Measurements from ENCODE around the gene ECE2. TPM values are rescaled to one million over a fixed set of nuclear protein-coding genes. Genes with fewer than 3 reads are reported as not detected.
A peak's percentile ranks its signal among the peaks of the same experiment; 100 is the strongest.

Gene ECE2
- total RNA-seq, 1 experiment from 2014 or later: not detected

DNA sequence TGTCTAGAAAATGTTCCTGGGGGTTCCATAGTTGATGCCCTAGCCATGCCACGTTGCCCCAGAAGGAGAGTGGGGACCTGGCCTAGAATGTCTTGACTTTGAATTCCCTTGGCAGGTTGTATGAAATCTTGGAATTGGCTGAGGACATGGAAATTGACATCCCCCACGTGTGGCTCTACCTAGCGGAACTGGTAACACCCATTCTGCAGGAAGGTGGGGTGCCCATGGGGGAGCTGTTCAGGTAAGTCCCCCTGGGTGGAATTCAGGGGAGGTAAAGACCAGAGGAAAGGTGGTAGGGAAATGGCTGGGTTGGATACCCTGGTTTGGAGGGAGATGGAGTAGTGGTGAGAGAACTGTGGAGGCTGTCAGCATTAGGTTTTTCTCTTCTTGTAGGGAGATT is 52.7 kb downstream of the ECE2 start:
- CTCF ChIA-PET: no interaction called here

DNA sequence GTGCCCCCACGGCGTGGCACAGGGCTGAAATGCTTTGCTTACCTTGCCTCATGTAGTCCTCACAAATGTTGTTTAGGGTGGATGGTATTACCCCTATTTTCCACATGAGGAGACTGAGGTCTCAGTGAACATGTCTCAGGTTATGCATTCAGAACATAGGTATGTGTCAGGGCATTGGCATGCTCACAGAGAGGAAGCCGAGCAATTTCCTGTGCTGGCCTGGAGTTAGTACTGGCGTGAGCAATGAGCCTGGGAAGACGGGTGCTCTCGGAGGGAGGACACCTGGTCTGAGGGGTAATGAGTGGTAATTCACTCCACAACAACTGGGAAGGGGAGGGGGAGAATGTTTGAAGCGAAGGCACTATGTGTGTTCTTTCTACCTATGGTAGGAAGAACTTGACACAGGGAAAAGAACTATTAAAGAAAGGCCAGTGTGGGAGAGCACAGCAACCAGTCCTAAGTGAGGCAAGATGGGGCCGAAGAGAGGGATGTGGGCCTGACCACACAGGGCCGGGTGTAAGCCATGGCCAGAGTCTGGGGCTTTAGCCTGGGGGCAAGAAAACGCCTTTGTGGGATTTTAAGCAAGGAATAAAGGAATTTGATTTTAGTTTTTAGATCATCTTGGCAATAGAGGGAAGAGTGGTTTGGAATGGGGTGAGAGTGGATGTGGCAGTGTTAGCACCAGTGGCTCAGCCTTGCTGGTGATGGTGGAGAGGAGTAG is 56.7 kb downstream of the ECE2 start:
- no peak for TF ChIP-seq EZH2phosphoT487 (IDR thresholded peaks at IDR 0.05; ENCODE audit: borderline replicate concordance, low read length)
- TF ChIP-seq CTCF (conservative IDR thresholded peaks at IDR 0.05; ENCODE audit: low read depth, low read length): no peak
- no peak for TF ChIP-seq EZH2 (IDR thresholded peaks at IDR 0.05; ENCODE audit: low read length, unreplicated experiment)
- ChIA-PET CTCF (no interaction called here), POLR2A (ENCODE audit: unreplicated experiment) (no interaction called here)
- H2AFZ ChIP-seq (ENCODE audit: low read length): no peak overlapping the region
- H3K79me2 ChIP-seq (ENCODE audit: low read length): peaks cover 31% of the 10 kb centered on the region
- H3K4me2 ChIP-seq (ENCODE audit: low read length): peak overlapping the region; percentile 46
- no peaks in the 10 kb centered on the region for H4K20me1 ChIP-seq (ENCODE audit: low read length)
- H3K27ac ChIP-seq (ENCODE audit: low read length): peak overlapping the region; percentile 95
- peaks cover 58% of the 10 kb centered on the region for H3K36me3 ChIP-seq (ENCODE audit: low read depth, low read length)
- no peaks in the 10 kb centered on the region for H3K27me3 ChIP-seq (ENCODE audit: low read length)
- peaks cover 28% of the 10 kb centered on the region for H3F3A ChIP-seq (ENCODE audit: low read length, unreplicated experiment)
- H3K9ac ChIP-seq (ENCODE audit: low read length): peak overlapping the region; percentile 53
- peaks cover 61% of the 10 kb centered on the region for H3K4me1 ChIP-seq (ENCODE audit: insufficient read depth, low read length)
- ATAC-seq (peak; percentile 47), DNase-seq (peak; percentile 94)
- H3K4me3 ChIP-seq (ENCODE audit: low read length): no peak overlapping the region
- BruUV-seq (replicated peaks): no TSS peak
- intact Hi-C loops (cut with micrococcal nuclease): loop anchor here (1.0 kb wide), 1 partner anchor 12 kb away; no protein-coding TSS in a partner anchor
- no peaks in the 10 kb centered on the region for H3K9me3 ChIP-seq (ENCODE audit: low read length)
- no peaks in the 10 kb centered on the region for H3K9me2 ChIP-seq (replicated peaks; ENCODE audit: low read length)

More for the DNA sequence above, 52.7 kb downstream of the ECE2 start:
- no peak overlapping the region for H3K9ac ChIP-seq (ENCODE audit: low read length)
- H3K36me3 ChIP-seq (ENCODE audit: low read depth, low read length): peaks cover 86% of the 10 kb centered on the region
- peaks cover 27% of the 10 kb centered on the region for H3K4me1 ChIP-seq (ENCODE audit: insufficient read depth, low read length)
- ATAC-seq: no peak
- TF ChIP-seq EZH2 (IDR thresholded peaks at IDR 0.05; ENCODE audit: low read length, unreplicated experiment) (no peak), EZH2phosphoT487 (IDR thresholded peaks at IDR 0.05; ENCODE audit: borderline replicate concordance, low read length) (no peak), CTCF (conservative IDR thresholded peaks at IDR 0.05; ENCODE audit: low read depth, low read length) (no peak)
- POLR2A ChIA-PET (ENCODE audit: unreplicated experiment): no interaction called here
- no peak overlapping the region for H3K4me2 ChIP-seq (ENCODE audit: low read length)
- peaks cover 8% of the 10 kb centered on the region for H4K20me1 ChIP-seq (ENCODE audit: low read length)
- no peak overlapping the region for H3K27ac ChIP-seq (ENCODE audit: low read length)
- H3K9me2 ChIP-seq (replicated peaks; ENCODE audit: low read length): no peaks in the 10 kb centered on the region
- peaks cover 49% of the 10 kb centered on the region for H3K79me2 ChIP-seq (ENCODE audit: low read length)
- no peak overlapping the region for H3K4me3 ChIP-seq (ENCODE audit: low read length)
- intact Hi-C loops (cut with micrococcal nuclease): no loop called here
- no peak overlapping the region for H2AFZ ChIP-seq (ENCODE audit: low read length)
- peaks cover 13% of the 10 kb centered on the region for H3F3A ChIP-seq (ENCODE audit: low read length, unreplicated experiment)
- no peaks in the 10 kb centered on the region for H3K9me3 ChIP-seq (ENCODE audit: low read length)
- DNase-seq: no peak
- no peaks in the 10 kb centered on the region for H3K27me3 ChIP-seq (ENCODE audit: low read length)
- BruUV-seq (replicated peaks): no TSS peak

- intact Hi-C loops (cut with micrococcal nuclease): no loop called here
- Histone ChIP-seq H4K20me1 (ENCODE audit: low read length) (no peaks in the 10 kb centered on the region), H2AFZ (ENCODE audit: low read length) (no peak overlapping the region), H3K9ac (ENCODE audit: low read length) (peak overlapping the region; percentile 53), H3K4me1 (ENCODE audit: insufficient read depth, low read length) (peaks cover 63% of the 10 kb centered on the region), H3K36me3 (ENCODE audit: low read depth, low read length) (peaks cover 52% of the 10 kb centered on the region), H3K27ac (ENCODE audit: low read length) (peak overlapping the region; percentile 95), H3K4me3 (ENCODE audit: low read length) (no peak overlapping the region), H3F3A (ENCODE audit: low read length, unreplicated experiment) (peaks cover 28% of the 10 kb centered on the region), H3K9me2 (replicated peaks; ENCODE audit: low read length) (no peaks in the 10 kb centered on the region), H3K4me2 (ENCODE audit: low read length) (peak overlapping the region; percentile 46), H3K9me3 (ENCODE audit: low read length) (no peaks in the 10 kb centered on the region), H3K27me3 (ENCODE audit: low read length) (no peaks in the 10 kb centered on the region), H3K79me2 (ENCODE audit: low read length) (peaks cover 35% of the 10 kb centered on the region)
- ATAC-seq: no peak
- POLR2A ChIA-PET (ENCODE audit: unreplicated experiment): no interaction called here
- CTCF ChIA-PET: no interaction called here
- BruUV-seq (replicated peaks): no TSS peak
- no peak for DNase-seq
- no peak for TF ChIP-seq EZH2 (IDR thresholded peaks at IDR 0.05; ENCODE audit: low read length, unreplicated experiment)
- no peak for TF ChIP-seq CTCF (conservative IDR thresholded peaks at IDR 0.05; ENCODE audit: low read depth, low read length)
- no peak for TF ChIP-seq EZH2phosphoT487 (IDR thresholded peaks at IDR 0.05; ENCODE audit: borderline replicate concordance, low read length)
Observed at GRCh38 chr3:184333190-184333589, 57.4 kb downstream of the ECE2 start.
